IMR-90 (cell line): ENCODE measurements around the gene PRPF4. TPM values are rescaled to one million over a fixed set of nuclear protein-coding genes. Genes with fewer than 3 reads are reported as not detected.

ENCODE experiments used
- ATAC-seq: fragments of 200-7000 bp; cut with Tn5 transposase; 2 replicates; pipeline ENCODE4 v1.9.1; 2020; ENCODE audit warnings: low read depth, mild to moderate bottlenecking, moderate library complexity
- BruUV-seq: library from RNA; stranded (reverse); fragments of 400-500 nt; replicated peaks from 2 replicates; lab custom pipeline; 2021; lab: Mats Ljungman, UMichigan
- CTCF ChIA-PET: fragments of 300-600 bp; formaldehyde crosslinking; extraction: SDS; loops from one replicate; lab custom pipeline; 2021; ENCODE audit warnings: antibody characterized with exemption; lab: Yijun Ruan, JAX
- POLR2A ChIA-PET: fragments of 300-600 bp; sonication (Branson Sonifier 250); formaldehyde crosslinking; loops from one replicate; lab custom pipeline; 2022; ENCODE audit warnings: antibody characterized with exemption; ENCODE audit not compliant: unreplicated experiment; lab: Charles Lee
- DNase-seq: peaks from one replicate; pipeline ENCODE4 v3.0.0; 2013
- H2AFZ ChIP-seq: replicated peaks from 2 replicates; pipeline ENCODE3; 2013; ENCODE audit warnings: low read length, mild to moderate bottlenecking; ENCODE audit not compliant: poor library complexity
- H2AK5ac ChIP-seq: 2 replicates; pipeline ENCODE4 v1.6.1; 2013; ENCODE audit warnings: low read depth, low read length, inconsistent platforms
- H2AK9ac ChIP-seq: replicated peaks from 2 replicates; pipeline ENCODE3; 2013; ENCODE audit warnings: mild to moderate bottlenecking, low read depth, low read length, moderate library complexity; ENCODE audit not compliant: poor library complexity
- H2BK120ac ChIP-seq: 2 replicates; pipeline ENCODE4 v1.6.1; 2013; ENCODE audit warnings: low read depth, low read length, inconsistent platforms
- H2BK15ac ChIP-seq: 3 replicates; pipeline ENCODE4 v1.6.1; 2013; ENCODE audit warnings: low read depth, low read length, inconsistent platforms
- H2BK20ac ChIP-seq: 2 replicates; pipeline ENCODE4 v1.6.1; 2013; ENCODE audit warnings: low read depth, mild to moderate bottlenecking, inconsistent platforms, low read length, moderate library complexity
- H2BK5ac ChIP-seq: 2 replicates; pipeline ENCODE4 v1.6.1; 2013; ENCODE audit warnings: mild to moderate bottlenecking, low read depth, low read length, inconsistent platforms; ENCODE audit not compliant: poor library complexity, severe bottlenecking
- H3K14ac ChIP-seq: replicated peaks from 2 replicates; pipeline ENCODE4 v1.6.1; 2013; ENCODE audit warnings: low read depth, low read length, inconsistent platforms
- H3K18ac ChIP-seq: 2 replicates; pipeline ENCODE4 v1.6.1; 2013; ENCODE audit warnings: low read depth, low read length, control low read depth
- H3K23ac ChIP-seq: 2 replicates; pipeline ENCODE4 v1.6.1; 2013; ENCODE audit warnings: low read depth, low read length, inconsistent platforms
- H3K27ac ChIP-seq: 2 replicates; pipeline ENCODE4 v1.5.1; 2013; ENCODE audit warnings: mild to moderate bottlenecking, control low read depth, low read length; ENCODE audit not compliant: insufficient read depth
- H3K27me3 ChIP-seq: 2 replicates; pipeline ENCODE4 v1.6.1; 2013; ENCODE audit warnings: low read length; ENCODE audit not compliant: control insufficient read depth, insufficient read depth
- H3K36me3 ChIP-seq: 2 replicates; pipeline ENCODE4 v1.6.1; 2013; ENCODE audit warnings: low read length, mixed read lengths; ENCODE audit not compliant: control insufficient read depth, insufficient read depth
- H3K4ac ChIP-seq: 2 replicates; pipeline ENCODE4 v1.6.1; 2013; ENCODE audit warnings: low read depth, low read length, inconsistent platforms
- H3K4me1 ChIP-seq: 2 replicates; pipeline ENCODE4 v1.6.1; 2013; ENCODE audit warnings: low read length, mixed read lengths; ENCODE audit not compliant: control insufficient read depth, insufficient read depth
- H3K4me2 ChIP-seq: 2 replicates; pipeline ENCODE4 v1.6.1; 2013; ENCODE audit warnings: low read depth, mild to moderate bottlenecking, control low read depth, low read length, moderate library complexity
- H3K4me3 ChIP-seq: 2 replicates; pipeline ENCODE4 v1.5.1; 2013; ENCODE audit warnings: low read depth, mild to moderate bottlenecking, control low read depth, low read length, moderate library complexity; ENCODE audit not compliant: insufficient read depth
- H3K56ac ChIP-seq: 2 replicates; pipeline ENCODE4 v1.6.1; 2013; ENCODE audit warnings: low read length, inconsistent platforms; ENCODE audit not compliant: insufficient read depth; ENCODE audit errors: extremely low read depth
- H3K79me1 ChIP-seq, 2 experiments: 2 replicates each; pipeline ENCODE4 v1.6.1; 2013; ENCODE audit warnings: low read length in 2 of 2, inconsistent platforms in 1 of 2, low read depth in 1 of 2
- H3K9ac ChIP-seq: 2 replicates; pipeline ENCODE4 v1.6.1; 2013; ENCODE audit warnings: low read depth, low read length, control low read depth
- H3K9me1 ChIP-seq: 2 replicates; pipeline ENCODE4 v1.6.1; 2013; ENCODE audit warnings: low read length, inconsistent platforms; ENCODE audit not compliant: insufficient read depth
- H3K9me3 ChIP-seq: 2 replicates; pipeline ENCODE4 v1.6.1; 2013; ENCODE audit warnings: low read length; ENCODE audit not compliant: control insufficient read depth, insufficient read depth
- H4K20me1 ChIP-seq: 2 replicates; pipeline ENCODE4 v1.6.1; 2013; ENCODE audit warnings: low read length, inconsistent platforms; ENCODE audit not compliant: insufficient read depth
- H4K5ac ChIP-seq: 2 replicates; pipeline ENCODE4 v1.6.1; 2013; ENCODE audit warnings: mild to moderate bottlenecking, low read depth, low read length, control low read depth
- H4K8ac ChIP-seq, 2 experiments: 2 replicates each; pipeline ENCODE4 v1.6.1; 2013; ENCODE audit warnings: low read depth in 2 of 2, low read length in 2 of 2, control low read depth in 1 of 2, inconsistent platforms in 1 of 2
- H4K91ac ChIP-seq: 2 replicates; pipeline ENCODE4 v1.6.1; 2013; ENCODE audit warnings: low read depth, low read length, inconsistent platforms; ENCODE audit not compliant: insufficient read depth
- BHLHE40 ChIP-seq: fragments of 150-350 bp; IDR thresholded peaks from 2 replicates; pipeline ENCODE4 v1.6.1; 2016; ENCODE audit warnings: mild to moderate bottlenecking, low read depth, low read length
- CEBPB ChIP-seq: IDR thresholded peaks from 2 replicates; pipeline ENCODE4 v1.6.1; 2012; ENCODE audit warnings: low read depth, low read length, improper control_type of control experiment
- CTCF ChIP-seq: conservative IDR thresholded peaks from 2 replicates; pipeline ENCODE4 v1.5.1; 2012; ENCODE audit warnings: mild to moderate bottlenecking, low read depth, low read length, improper control_type of control experiment
- ELK1 ChIP-seq: fragments of 150-350 bp; IDR thresholded peaks from 2 replicates; pipeline ENCODE4 v1.6.1; 2016; ENCODE audit warnings: low read depth, mild to moderate bottlenecking, low read length, moderate library complexity, borderline replicate concordance
- FOS ChIP-seq: fragments of 150-350 bp; IDR thresholded peaks from 2 replicates; pipeline ENCODE4 v1.6.1; 2016; ENCODE audit warnings: low read depth, low read length
- MAFK ChIP-seq: IDR thresholded peaks from 2 replicates; pipeline ENCODE4 v1.6.1; 2012; ENCODE audit warnings: low read depth, low read length, improper control_type of control experiment
- MAZ ChIP-seq: IDR thresholded peaks from 2 replicates; pipeline ENCODE4 v1.6.1; 2012; ENCODE audit warnings: low read depth, mild to moderate bottlenecking, low read length, improper control_type of control experiment, moderate library complexity, borderline replicate concordance
- NFE2L2 ChIP-seq: fragments of 150-350 bp; IDR thresholded peaks from 2 replicates; pipeline ENCODE4 v1.6.1; 2016; ENCODE audit warnings: low read depth, mild to moderate bottlenecking, low read length
- POLR2A ChIP-seq: IDR thresholded peaks from 2 replicates; pipeline ENCODE4 v1.6.1; 2012; ENCODE audit warnings: mild to moderate bottlenecking, low read depth, low read length
- RAD21 ChIP-seq: IDR thresholded peaks from 2 replicates; pipeline ENCODE4 v1.6.1; 2012; ENCODE audit warnings: low read length, improper control_type of control experiment
- RCOR1 ChIP-seq: IDR thresholded peaks from 2 replicates; pipeline ENCODE4 v1.6.1; 2012; ENCODE audit warnings: mild to moderate bottlenecking, low read length, improper control_type of control experiment; ENCODE audit not compliant: insufficient replicate concordance
- SMC3 ChIP-seq: fragments of 150-350 bp; IDR thresholded peaks from 2 replicates; pipeline ENCODE4 v1.6.1; 2016; ENCODE audit warnings: low read depth, mild to moderate bottlenecking, antibody characterized with exemption, low read length, moderate library complexity
- USF2 ChIP-seq: fragments of 150-350 bp; IDR thresholded peaks from 2 replicates; pipeline ENCODE4 v1.6.1; 2017; ENCODE audit warnings: mild to moderate bottlenecking, antibody characterized with exemption, low read length, low read depth
- WGBS, 2 experiments: methylation state at CpG; one replicate each; pipeline versions ENCODE4 v1.1.5 to v1.1.7; 2013; ENCODE audit warnings: missing lambda C conversion rate in 2 of 2; ENCODE audit not compliant: insufficient read length in 1 of 2; ENCODE audit errors: extremely low coverage in 2 of 2; 5-methylcytosine and 5-hydroxymethylcytosine counted together
- dilution Hi-C: fragments of 300-500 bp; cut with HindIII; formaldehyde crosslinking; loops from one replicate; pipeline ENCODE4 v1.14.3; 2018; ENCODE audit warnings: low sequenced_read_pairs; ENCODE audit not compliant: unreplicated experiment
- in situ Hi-C: fragments of 300-500 bp; cut with MboI; formaldehyde crosslinking; loops from 3 replicates; pipeline ENCODE4 v1.14.3; 2019; ENCODE audit warnings: low sequenced_read_pairs, inconsistent platforms, mixed read lengths
- intact Hi-C: fragments of 100-400 bp; cut with micrococcal nuclease; formaldehyde crosslinking; loops from 2 replicates; pipeline ENCODE4 v1.10.0; 2022
- polyA plus RNA-seq, 3 experiments: library from polyadenylated mRNA; depleted of rRNA; stranded (reverse); fragments of >200 nt; gene quantifications; 2 replicates each; pipeline ENCODE4 v1.2.3, GENCODE V29; 2012; ENCODE audit warnings: low replicate concordance in 1 of 3
- total RNA-seq: library from RNA; depleted of rRNA; stranded (reverse); fragments of >200 nt; gene quantifications from 2 replicates; pipeline ENCODE4 v1.2.3, GENCODE V29; 2012

PRPF4 gene
- total and polyA plus RNA-seq, 2 of the 4 experiments (the other 2 are of a cell fraction): 21.4 to 38.0 TPM

- no peak overlapping the region for H3K23ac ChIP-seq
- no TSS peak for BruUV-seq
- no peak overlapping the region for H2AK9ac ChIP-seq
- intact Hi-C loops (no loop called here), dilution Hi-C loops (no loop called here), in situ Hi-C loops (no loop called here)
- H3K4me3 ChIP-seq: no peak overlapping the region
- no peak overlapping the region for H3K9ac ChIP-seq
- no peak overlapping the region for H2BK20ac ChIP-seq
- H2BK120ac ChIP-seq: no peak overlapping the region
- no peaks in the 10 kb centered on the region for H3K36me3 ChIP-seq
- H2AK5ac ChIP-seq: no peak overlapping the region
- POLR2A ChIA-PET: no interaction called here
- H3K9me3 ChIP-seq: peaks cover 2% of the 10 kb centered on the region; the same call in 1 of the 2 replicates
- H4K91ac ChIP-seq: no peak overlapping the region
- H3K18ac ChIP-seq: no peak overlapping the region
- no peak overlapping the region for H3K4ac ChIP-seq
- WGBS, 2 experiments: no CpG with 5 or more reads among the region's 6 CpGs
- CTCF ChIA-PET: no interaction called here
- H4K8ac ChIP-seq: no peak overlapping the region
- H4K5ac ChIP-seq: no peak overlapping the region
- no peak overlapping the region for H3K4me2 ChIP-seq
- H3K27ac ChIP-seq: no peak overlapping the region
- H3K4me1 ChIP-seq: no peaks in the 10 kb centered on the region
- no peak overlapping the region for H2AFZ ChIP-seq
- no peak overlapping the region for H3K14ac ChIP-seq
- H3K9me1 ChIP-seq: no peaks in the 10 kb centered on the region
- TF ChIP-seq NFE2L2: no peak
- no peak for TF ChIP-seq RCOR1
- no peak for TF ChIP-seq RAD21
- no peak for TF ChIP-seq FOS
- TF ChIP-seq CEBPB: no peak
- TF ChIP-seq BHLHE40: no peak
- no peak for TF ChIP-seq ELK1
- TF ChIP-seq POLR2A: no peak
- TF ChIP-seq CTCF: no peak
- TF ChIP-seq SMC3: no peak
- TF ChIP-seq USF2: no peak
- TF ChIP-seq MAZ: no peak
- TF ChIP-seq MAFK: no peak
- H3K79me1 ChIP-seq: peaks cover 16 to 35% of the 10 kb centered on the region in 2 experiments
- ATAC-seq (no peak), DNase-seq (no peak)
- H3K27me3 ChIP-seq: no peaks in the 10 kb centered on the region
- H2BK15ac ChIP-seq: no peak overlapping the region
- peaks cover 16% of the 10 kb centered on the region for H4K20me1 ChIP-seq
- H2BK5ac ChIP-seq: no peak overlapping the region
- no peak overlapping the region for H3K56ac ChIP-seq
Measured at GRCh38 chr9:113246928-113247327, 28.5 kb upstream of the PRPF4 start.
